NT2/D1 (cell line): ENCODE results near the gene DMXL2.
"Not testable (repeated sequence)": the region's sequence is repeated elsewhere in the genome, so short reads cannot be mapped to it uniquely, and the experiment has no call there.

Experiments used
- SUZ12 ChIP-seq: IDR thresholded peaks from 2 replicates; pipeline ENCODE4 v1.6.1; 2011; ENCODE audit not compliant: insufficient read length, insufficient read depth; ENCODE audit errors: extremely low read depth
- YY1 ChIP-seq: IDR thresholded peaks from 2 replicates; pipeline ENCODE4 v1.6.1; 2011; ENCODE audit not compliant: insufficient read length, insufficient read depth
- ZNF274 ChIP-seq: IDR thresholded peaks from 2 replicates; pipeline ENCODE4 v1.6.1; 2011; ENCODE audit warnings: mild to moderate bottlenecking, low read depth, low read length

DNA sequence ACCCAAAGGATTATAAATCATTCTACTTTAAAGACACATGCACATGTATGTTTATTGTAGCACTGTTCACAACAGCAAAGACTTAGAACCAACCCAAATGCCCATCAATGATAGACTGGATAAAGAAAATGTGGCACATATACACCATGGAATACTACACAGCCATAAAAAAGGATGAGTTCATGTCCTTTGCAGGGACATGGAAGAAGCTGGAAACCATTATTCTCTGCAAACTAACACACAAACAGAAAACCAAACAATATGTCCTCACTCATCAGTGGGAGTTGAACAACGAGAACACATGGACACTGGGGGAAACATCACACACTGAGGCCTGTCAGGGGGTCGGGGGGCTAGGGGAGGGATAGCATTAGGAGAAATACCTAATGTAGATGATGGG lies 49.2 kb downstream of the DMXL2 start:
- not testable (repeated sequence) for TF ChIP-seq YY1, ZNF274, SUZ12
